Muscle of leg (tissue), 11 donors: ENCODE data around the gene AK1. TPM values are rescaled to one million over a fixed set of nuclear protein-coding genes. Genes with fewer than 3 reads are reported as not detected.

ENCODE experiments used
- DNase-seq: peaks from one replicate; pipeline ENCODE4 v3.0.0; 2013
- H3K27ac ChIP-seq: one replicate; pipeline ENCODE4 v1.5.1; 2013; ENCODE audit warnings: mild to moderate bottlenecking, low read length, control low read depth
- H3K27me3 ChIP-seq: one replicate; pipeline ENCODE4 v1.6.1; 2013; ENCODE audit warnings: low read length; ENCODE audit not compliant: control insufficient read depth, insufficient read depth
- H3K36me3 ChIP-seq: one replicate; pipeline ENCODE4 v1.6.1; 2013; ENCODE audit warnings: low read length; ENCODE audit not compliant: control insufficient read depth, insufficient read depth
- H3K4me1 ChIP-seq: one replicate; pipeline ENCODE4 v1.6.1; 2013; ENCODE audit warnings: low read length; ENCODE audit not compliant: control insufficient read depth, insufficient read depth
- H3K4me3 ChIP-seq: one replicate; pipeline ENCODE4 v1.5.1; 2013; ENCODE audit warnings: low read length, control low read depth
- H3K9me3 ChIP-seq: replicated peaks from 2 replicates; pipeline ENCODE4 v1.6.1; 2013; ENCODE audit warnings: low read depth, low read length; ENCODE audit not compliant: control insufficient read depth
- WGBS: methylation state at CpG from one replicate; pipeline ENCODE4 v1.1.5; 2013; ENCODE audit warnings: missing lambda C conversion rate; ENCODE audit not compliant: insufficient coverage; 5-methylcytosine and 5-hydroxymethylcytosine counted together
- polyA plus RNA-seq, 8 donors: library from polyadenylated mRNA; unstranded; fragments of 120-200 nt; gene quantifications; one replicate each; pipeline versions ENCODE4 v1.2.1 to v1.2.3, GENCODE V29; 2013; ENCODE audit warnings: inconsistent platforms in 1 of 8, low replicate concordance in 1 of 8; ENCODE audit not compliant: insufficient read length in 8 of 8, insufficient read depth in 1 of 8
- total RNA-seq: library from RNA; stranded (reverse); fragments of 120-200 nt; gene quantifications from one replicate; pipeline ENCODE4 v1.2.4, GENCODE V29; 2013

Gene AK1
- total and polyA plus RNA-seq, 9 donors: 579 to 1,396 (median 1,100) TPM

DNA sequence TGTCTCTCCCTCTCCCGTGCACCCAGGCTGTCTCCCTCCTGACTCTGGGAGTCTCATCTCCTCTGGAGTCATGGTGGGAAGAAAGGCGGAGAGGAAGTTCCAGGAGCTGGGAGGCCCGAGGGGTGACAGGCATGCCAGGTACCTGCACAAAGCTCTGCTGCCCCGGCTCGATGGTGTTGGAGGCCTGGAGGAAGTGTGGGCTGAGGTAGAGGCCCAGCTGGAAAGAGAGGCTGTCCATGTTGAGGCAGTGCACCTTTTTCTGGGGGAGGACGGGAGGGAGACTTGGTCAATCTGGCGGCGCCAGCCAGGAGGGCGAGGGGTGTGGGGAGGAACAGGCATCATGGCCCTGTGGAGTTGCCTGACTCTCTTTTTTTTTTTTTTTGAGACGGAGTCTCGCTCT, 58.9 kb downstream of the AK1 start:
- no peak overlapping the region for H3K4me3 ChIP-seq
- H3K9me3 ChIP-seq: no peaks in the 10 kb centered on the region
- H3K27me3 ChIP-seq: no peaks in the 10 kb centered on the region
- 85% methylated on average over 5 of the region's 11 CpGs for WGBS
- H3K36me3 ChIP-seq: peaks cover 68% of the 10 kb centered on the region
- H3K27ac ChIP-seq: peak overlapping the region; percentile 87
- H3K4me1 ChIP-seq: peaks cover 37% of the 10 kb centered on the region
- no peak for DNase-seq

DNA sequence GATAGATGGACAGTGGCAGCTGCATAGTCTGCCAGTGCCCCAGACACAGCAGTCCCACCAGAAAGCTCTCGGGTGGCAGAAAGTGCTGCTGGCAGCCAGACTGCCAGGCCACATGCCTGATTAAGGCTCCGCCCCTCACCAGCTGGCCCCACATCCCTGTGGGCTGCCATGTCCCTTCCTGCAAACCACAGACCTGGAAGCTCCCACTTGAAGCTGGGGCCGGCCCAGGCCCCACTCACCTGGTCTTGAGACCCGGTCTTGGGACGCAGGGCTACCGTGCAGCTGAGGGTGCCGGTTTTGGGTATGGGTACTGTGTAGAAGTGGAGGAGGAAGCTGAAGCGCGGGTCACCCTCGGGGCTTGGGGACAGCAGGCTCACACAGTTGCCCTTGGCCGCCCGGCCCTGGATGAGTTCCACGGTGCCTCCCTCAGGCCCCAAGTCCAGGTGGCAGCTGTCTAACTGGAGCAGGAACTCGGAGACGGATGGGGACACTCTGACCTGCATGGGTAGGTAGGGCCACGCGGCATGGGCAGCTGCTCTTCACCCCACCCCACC, 59.5 kb downstream of the AK1 start:
- H3K27me3 ChIP-seq: no peaks in the 10 kb centered on the region
- peak; percentile 86 for DNase-seq
- H3K9me3 ChIP-seq: no peaks in the 10 kb centered on the region
- H3K27ac ChIP-seq: peak overlapping the region; percentile 87
- 81% methylated on average over 8 of the region's 17 CpGs for WGBS
- H3K4me3 ChIP-seq: no peak overlapping the region
- H3K4me1 ChIP-seq: peaks cover 37% of the 10 kb centered on the region
- H3K36me3 ChIP-seq: peaks cover 74% of the 10 kb centered on the region

DNA sequence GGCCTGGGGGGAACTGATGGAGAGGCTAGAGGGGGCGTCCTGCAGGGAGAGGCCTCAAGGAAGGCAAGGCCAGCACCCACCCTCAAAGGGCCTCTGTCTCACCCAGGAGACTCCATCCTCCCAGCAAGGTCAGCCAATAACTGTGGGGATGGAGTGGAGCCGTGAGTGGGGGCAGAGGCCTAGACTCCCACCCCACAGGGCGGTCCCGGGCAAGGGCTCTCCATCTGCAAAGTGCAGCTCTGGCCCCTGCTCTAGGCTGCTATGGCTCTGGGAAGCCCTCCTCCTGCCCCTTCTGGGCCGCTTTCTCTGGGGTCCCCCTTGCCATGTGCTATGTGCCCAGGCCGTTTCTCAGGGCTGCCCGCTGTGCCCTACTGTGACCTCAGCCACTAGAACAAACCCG, 60.7 kb downstream of the AK1 start:
- H3K27ac ChIP-seq: peak overlapping the region; percentile 87
- H3K4me1 ChIP-seq: peaks cover 34% of the 10 kb centered on the region
- H3K9me3 ChIP-seq: no peaks in the 10 kb centered on the region
- no peak for DNase-seq
- H3K27me3 ChIP-seq: no peaks in the 10 kb centered on the region
- WGBS: 84% methylated on average over 4 of the region's 8 CpGs
- no peak overlapping the region for H3K4me3 ChIP-seq
- H3K36me3 ChIP-seq: peaks cover 84% of the 10 kb centered on the region

Other genes starting within 250 kb of the AK1 start
- gene CFAP157, start 170.7 kb downstream of the AK1 start, total RNA-seq: not detected
- gene CFAP157, start 170.7 kb downstream of the AK1 start, polyA plus RNA-seq: 1 to 10 TPM in 6 of 8 donors, under 1 TPM in 2; 0.84 to 2.4 (median 1.3) TPM
- gene PTRH1, start 162.0 kb downstream of the AK1 start, total RNA-seq: 9.4 TPM
- gene PTRH1, start 162.0 kb downstream of the AK1 start, polyA plus RNA-seq: 10 to 100 TPM in 1 of 8 donors, 1 to 10 TPM in 7; 7.5 to 11.1 (median 9.1) TPM
- not detected for gene TTC16, start 161.6 kb downstream of the AK1 start, total RNA-seq
- gene TTC16, start 161.6 kb downstream of the AK1 start, polyA plus RNA-seq: under 1 TPM in 5 of 8 donors, not detected in 3; 0.02 to 0.08 (median 0.07) TPM
- gene TOR2A, start 142.4 kb downstream of the AK1 start, total RNA-seq: 3.7 TPM
- gene TOR2A, start 142.4 kb downstream of the AK1 start, polyA plus RNA-seq: 10 to 100 TPM in 2 of 8 donors, 1 to 10 TPM in 6; 8.7 to 10.0 (median 9.2) TPM
- 12.4 TPM for gene SH2D3C, start 99.0 kb downstream of the AK1 start, total RNA-seq
- gene SH2D3C, start 99.0 kb downstream of the AK1 start, polyA plus RNA-seq: 10 to 100 TPM; 17.2 to 22.5 (median 20.2) TPM
- 28.4 TPM for gene CDK9, start 91.6 kb downstream of the AK1 start, total RNA-seq
- gene CDK9, start 91.6 kb downstream of the AK1 start, polyA plus RNA-seq: 10 to 100 TPM; 41.3 to 60.5 (median 51.9) TPM
- gene FPGS, start 74.8 kb downstream of the AK1 start, total RNA-seq: 34.7 TPM
- 10 to 100 TPM; 38.6 to 52.4 (median 45.1) TPM for gene FPGS, start 74.8 kb downstream of the AK1 start, polyA plus RNA-seq
- gene ENG, start 23.0 kb downstream of the AK1 start, total RNA-seq: 9.3 TPM
- 10 to 100 TPM; 53.3 to 77.3 (median 61.4) TPM for gene ENG, start 23.0 kb downstream of the AK1 start, polyA plus RNA-seq
- 44.9 TPM for gene ST6GALNAC6, start 21.9 kb upstream of the AK1 start, total RNA-seq
- 10 to 100 TPM; 35.9 to 60.6 (median 49.0) TPM for gene ST6GALNAC6, start 21.9 kb upstream of the AK1 start, polyA plus RNA-seq
- 21.0 TPM for gene ST6GALNAC4, start 39.4 kb upstream of the AK1 start, total RNA-seq
- 10 to 100 TPM; 23.2 to 41.0 (median 31.2) TPM for gene ST6GALNAC4, start 39.4 kb upstream of the AK1 start, polyA plus RNA-seq
- 0.49 TPM for gene PIP5KL1, start 53.1 kb upstream of the AK1 start, total RNA-seq
- 1 to 10 TPM in 7 of 8 donors, under 1 TPM in 1; 0.42 to 3.5 (median 2.3) TPM for gene PIP5KL1, start 53.1 kb upstream of the AK1 start, polyA plus RNA-seq
- gene DPM2, start 60.2 kb upstream of the AK1 start, total RNA-seq: 16.7 TPM
- 10 to 100 TPM; 20.0 to 26.8 (median 23.6) TPM for gene DPM2, start 60.2 kb upstream of the AK1 start, polyA plus RNA-seq
- gene EEIG1, start 103.3 kb upstream of the AK1 start, total RNA-seq: 5.1 TPM
- gene EEIG1, start 103.3 kb upstream of the AK1 start, polyA plus RNA-seq: 10 to 100 TPM; 12.3 to 23.5 (median 16.3) TPM
- gene NAIF1, start 189.6 kb upstream of the AK1 start, total RNA-seq: 10.0 TPM
- 1 to 10 TPM; 7.4 to 8.9 (median 8.3) TPM for gene NAIF1, start 189.6 kb upstream of the AK1 start, polyA plus RNA-seq
- gene SLC25A25, start 190.6 kb upstream of the AK1 start, total RNA-seq: 14.6 TPM
- gene SLC25A25, start 190.6 kb upstream of the AK1 start, polyA plus RNA-seq: 10 to 100 TPM; 12.9 to 15.3 (median 14.2) TPM